ENCODE measurements around the gene ARHGEF40. TPM values are rescaled to one million over a fixed set of nuclear protein-coding genes. Genes with fewer than 3 reads are reported as not detected.

The ARHGEF40 gene
- total RNA-seq = 10 to 100 TPM; 19.8 to 25.8 (median 21.0) TPM
- polyA plus RNA-seq = 15.1 TPM
- long read RNA-seq, donor 1, full-length matches to known transcripts = 7 of 57 reads
- long read RNA-seq, donor 1, partial matches to known transcripts = 24 of 57 reads
- long read RNA-seq, donor 1, other reads (novel, unspliced or antisense) = 26 of 57 reads
- long read RNA-seq, donor 2, full-length matches to known transcripts = 7 of 40 reads
- long read RNA-seq, donor 2, partial matches to known transcripts = 12 of 40 reads
- long read RNA-seq, donor 2, other reads (novel, unspliced or antisense) = 21 of 40 reads
- long read RNA-seq, donor 3, full-length matches to known transcripts = 1 of 41 reads
- long read RNA-seq, donor 3, partial matches to known transcripts = 23 of 41 reads
- long read RNA-seq, donor 3, other reads (novel, unspliced or antisense) = 17 of 41 reads
- long read RNA-seq, donor 4, full-length matches to known transcripts = 6 of 42 reads
- long read RNA-seq, donor 4, partial matches to known transcripts = 19 of 42 reads
- long read RNA-seq, donor 4, other reads (novel, unspliced or antisense) = 17 of 42 reads

GRCh38 chr14:21070083-21070609, at the start of gene ARHGEF40:
Gene ARHGEF40 (plus strand): TSS chr14:21070304. CDS start chr14:21070397, 93 bp downstream.
- ATAC-seq (peak; percentile 63 to 74), DNase-seq (peak; percentile 75 to 92 (median 91))
- Histone ChIP-seq H3K9me3 (ENCODE audit: control insufficient read depth, low read length) (no peaks in the 10 kb centered on the region), H3K27me3 (ENCODE audit: control insufficient read depth, insufficient read depth) (no peaks in the 10 kb centered on the region), H3K4me3 (ENCODE audit: low read length) (peak within 1 kb of the TSS; percentile 70), H3K27ac (ENCODE audit: low read length) (peak within 1 kb of the TSS; percentile 78), H3K4me1 (ENCODE audit: control insufficient read depth, insufficient read depth, low read length) (peaks cover 3% of the 10 kb centered on the region)
- intact Hi-C loops (cut with DNase I) = loop anchor here in 1 of 4 donors (2.0 kb wide), 1 partner anchor 35 kb away; no protein-coding TSS in a partner anchor
- WGBS = under 1% methylated on average over 63 of the region's 63 CpGs

GRCh38 chr14:21020977-21021545, 49.0 kb upstream of the ARHGEF40 start:
- 88% methylated on average over 5 of the region's 5 CpGs for WGBS
- intact Hi-C loops (cut with DNase I) = no loop called here
- H3K27ac ChIP-seq (ENCODE audit: low read length) = no peak overlapping the region

GRCh38 chr14:21022686-21023085, 47.4 kb upstream of the ARHGEF40 start:
- Histone ChIP-seq H3K4me1 (ENCODE audit: control insufficient read depth, insufficient read depth, low read length) (peaks cover 12% of the 10 kb centered on the region), H3K27ac (ENCODE audit: low read length) (peak overlapping the region; percentile 87), H3K27me3 (ENCODE audit: control insufficient read depth, insufficient read depth) (no peaks in the 10 kb centered on the region), H3K9me3 (ENCODE audit: control insufficient read depth, low read length) (no peaks in the 10 kb centered on the region), H3K4me3 (ENCODE audit: low read length) (peak overlapping the region; percentile 90)
- WGBS = 65% methylated on average over 5 of the region's 5 CpGs
- ATAC-seq (no peak), DNase-seq (no peak)
- intact Hi-C loops (cut with DNase I) = no loop called here

More at GRCh38 chr14:21020977-21021545, 49.0 kb upstream of the ARHGEF40 start:
- Histone ChIP-seq H3K27me3 (ENCODE audit: control insufficient read depth, insufficient read depth) (no peaks in the 10 kb centered on the region), H3K9me3 (ENCODE audit: control insufficient read depth, low read length) (no peaks in the 10 kb centered on the region), H3K4me3 (ENCODE audit: low read length) (no peak overlapping the region), H3K4me1 (ENCODE audit: control insufficient read depth, insufficient read depth, low read length) (peaks cover 4% of the 10 kb centered on the region)
- ATAC-seq = no peak
- DNase-seq = no peak

- WGBS = 26% methylated on average over 7 of the region's 7 CpGs
- peak overlapping the region; percentile 87 for H3K27ac ChIP-seq (ENCODE audit: low read length)
- peak in 2 of 3 donors; percentile 56 to 64 for DNase-seq
- H3K27me3 ChIP-seq (ENCODE audit: control insufficient read depth, insufficient read depth) = no peaks in the 10 kb centered on the region
- peak overlapping the region; percentile 90 for H3K4me3 ChIP-seq (ENCODE audit: low read length)
- intact Hi-C loops (cut with DNase I) = no loop called here
- H3K9me3 ChIP-seq (ENCODE audit: control insufficient read depth, low read length) = no peaks in the 10 kb centered on the region
- no peak for ATAC-seq
- peaks cover 12% of the 10 kb centered on the region for H3K4me1 ChIP-seq (ENCODE audit: control insufficient read depth, insufficient read depth, low read length)
Measured at GRCh38 chr14:21023174-21023573, 46.9 kb upstream of the ARHGEF40 start.

- 18% methylated on average over 17 of the region's 17 CpGs for WGBS
- H3K27me3 ChIP-seq (ENCODE audit: control insufficient read depth, insufficient read depth) = no peaks in the 10 kb centered on the region
- peak overlapping the region; percentile 87 for H3K27ac ChIP-seq (ENCODE audit: low read length)
- H3K4me1 ChIP-seq (ENCODE audit: control insufficient read depth, insufficient read depth, low read length) = peaks cover 12% of the 10 kb centered on the region
- H3K9me3 ChIP-seq (ENCODE audit: control insufficient read depth, low read length) = no peaks in the 10 kb centered on the region
- ATAC-seq (peak in 1 of 2 donors; percentile 3), DNase-seq (peak in 2 of 3 donors; percentile 45 to 65)
- peak overlapping the region; percentile 90 for H3K4me3 ChIP-seq (ENCODE audit: low read length)
- intact Hi-C loops (cut with DNase I) = no loop called here
Measured at GRCh38 chr14:21023817-21024584, 46.1 kb upstream of the ARHGEF40 start.

GRCh38 chr14:21024585-21025370, 45.3 kb upstream of the ARHGEF40 start, which contains the start of gene NDRG2:
Gene NDRG2 (minus strand): TSS chr14:21025061. CDS start chr14:21023315, 1,746 bp downstream.
- H3K27ac ChIP-seq (ENCODE audit: low read length) = peak within 1 kb of the TSS; percentile 98
- no peaks in the 10 kb centered on the region for H3K9me3 ChIP-seq (ENCODE audit: control insufficient read depth, low read length)
- H3K4me1 ChIP-seq (ENCODE audit: control insufficient read depth, insufficient read depth, low read length) = peaks cover 12% of the 10 kb centered on the region
- peak; percentile 88 to 91 for ATAC-seq
- H3K27me3 ChIP-seq (ENCODE audit: control insufficient read depth, insufficient read depth) = no peaks in the 10 kb centered on the region
- H3K4me3 ChIP-seq (ENCODE audit: low read length) = peak within 1 kb of the TSS; percentile 90
- under 1% methylated on average over 72 of the region's 72 CpGs for WGBS
- DNase-seq = peak; percentile 83 to 96 (median 95)
- intact Hi-C loops (cut with DNase I) = no loop called here

GRCh38 chr14:21025371-21026273, 44.5 kb upstream of the ARHGEF40 start:
- intact Hi-C loops (cut with DNase I) = no loop called here
- peak overlapping the region; percentile 98 for H3K27ac ChIP-seq (ENCODE audit: low read length)
- peak overlapping the region; percentile 90 for H3K4me3 ChIP-seq (ENCODE audit: low read length)
- 3% methylated on average over 58 of the region's 58 CpGs for WGBS
- ATAC-seq (peak; percentile 72 to 82), DNase-seq (peak; percentile 87 to 96 (median 95))
- H3K9me3 ChIP-seq (ENCODE audit: control insufficient read depth, low read length) = no peaks in the 10 kb centered on the region
- peaks cover 12% of the 10 kb centered on the region for H3K4me1 ChIP-seq (ENCODE audit: control insufficient read depth, insufficient read depth, low read length)
- no peaks in the 10 kb centered on the region for H3K27me3 ChIP-seq (ENCODE audit: control insufficient read depth, insufficient read depth)

- no peaks in the 10 kb centered on the region for H3K27me3 ChIP-seq (ENCODE audit: control insufficient read depth, insufficient read depth)
- 47% methylated on average over 7 of the region's 7 CpGs for WGBS
- intact Hi-C loops (cut with DNase I) = no loop called here
- peak overlapping the region; percentile 92 for H3K27ac ChIP-seq (ENCODE audit: low read length)
- peaks cover 12% of the 10 kb centered on the region for H3K4me1 ChIP-seq (ENCODE audit: control insufficient read depth, insufficient read depth, low read length)
- DNase-seq (peak in 2 of 3 donors; percentile 79), ATAC-seq (no peak)
- no peaks in the 10 kb centered on the region for H3K9me3 ChIP-seq (ENCODE audit: control insufficient read depth, low read length)
- H3K4me3 ChIP-seq (ENCODE audit: low read length) = no peak overlapping the region
Measured at GRCh38 chr14:21026274-21026987, 43.7 kb upstream of the ARHGEF40 start.

GRCh38 chr14:21026988-21027315, 43.2 kb upstream of the ARHGEF40 start:
- Histone ChIP-seq H3K27me3 (ENCODE audit: control insufficient read depth, insufficient read depth) (no peaks in the 10 kb centered on the region), H3K27ac (ENCODE audit: low read length) (peak overlapping the region; percentile 92), H3K9me3 (ENCODE audit: control insufficient read depth, low read length) (no peaks in the 10 kb centered on the region), H3K4me3 (ENCODE audit: low read length) (no peak overlapping the region), H3K4me1 (ENCODE audit: control insufficient read depth, insufficient read depth, low read length) (peaks cover 12% of the 10 kb centered on the region)
- intact Hi-C loops (cut with DNase I) = no loop called here
- ATAC-seq (peak in 1 of 2 donors; percentile 58), DNase-seq (peak in 2 of 3 donors; percentile 61 to 71)
- WGBS = 10% methylated on average over 3 of the region's 3 CpGs

All from right cardiac atrium (tissue), 5 donors.